HG03025 (cell line): Measurements from ENCODE around the gene PRRC2B.
"Not testable (repeated sequence)": the region's sequence is repeated elsewhere in the genome, so short reads cannot be mapped to it uniquely, and the experiment has no call there.

Source experiments
- ATAC-seq: cut with Tn5 transposase; IDR thresholded peaks from one replicate; pipeline ENCODE4 v1.9.1; 2021; ENCODE audit warnings: mild to moderate bottlenecking, moderate library complexity; ENCODE audit not compliant: unreplicated experiment, low FRiP score

PRRC2B gene

DNA sequence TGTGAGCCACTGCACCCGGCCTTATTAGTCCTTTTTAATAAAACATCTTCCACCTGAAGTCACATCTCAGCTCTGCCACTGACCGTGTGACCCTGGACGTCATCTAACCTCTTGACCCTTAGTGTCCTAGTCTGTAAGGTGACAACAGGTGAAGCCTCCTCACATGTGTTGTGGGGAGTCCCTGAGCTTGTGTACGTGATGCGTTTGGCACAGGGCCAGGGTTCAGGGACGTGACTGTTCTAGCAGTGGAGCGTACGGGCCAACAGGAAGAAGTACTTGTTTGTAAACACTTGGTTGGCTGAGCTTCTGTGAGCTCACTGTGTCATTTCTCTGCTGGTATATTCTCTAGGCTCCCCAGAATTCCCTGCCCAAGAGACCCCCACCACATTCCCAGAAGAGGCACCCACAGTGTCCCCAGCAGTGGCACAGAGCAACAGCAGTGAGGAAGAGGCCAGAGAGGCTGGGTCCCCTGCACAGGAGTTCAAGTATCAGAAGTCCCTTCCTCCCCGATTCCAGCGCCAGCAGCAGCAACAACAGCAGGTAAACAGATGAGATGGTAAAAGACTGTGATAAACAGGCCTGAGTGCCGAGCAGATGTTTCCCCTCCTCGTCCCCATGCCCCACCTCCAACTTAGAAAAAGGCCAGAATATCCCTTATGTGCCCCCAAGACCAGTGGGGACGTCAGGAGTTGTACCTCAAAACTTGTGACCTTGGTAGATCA lies 73.5 kb downstream of the PRRC2B start:
- no peak for ATAC-seq

GRCh38 chr9:131468031-131468430 lies 74.1 kb downstream of the PRRC2B start:
- no peak for ATAC-seq

DNA sequence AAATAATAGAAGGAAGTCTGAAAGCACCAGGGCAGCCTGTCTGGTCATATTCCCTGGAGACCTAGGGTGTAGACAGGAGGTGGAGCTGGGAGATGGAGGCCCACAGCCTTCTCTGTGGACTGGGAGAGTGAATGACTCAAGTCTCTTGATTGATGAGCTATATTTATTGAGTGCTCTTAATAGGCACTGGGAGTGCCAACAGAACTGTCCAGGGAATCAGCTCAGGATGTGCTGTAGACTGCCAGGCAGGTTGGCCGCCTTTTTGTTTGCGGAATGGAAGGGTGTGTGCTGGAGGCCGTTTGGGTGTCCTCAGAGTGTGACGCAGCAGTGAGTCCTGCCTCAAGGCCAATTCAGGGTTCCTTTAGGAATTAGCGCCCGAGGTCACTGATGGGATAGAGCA lies 75.5 kb downstream of the PRRC2B start:
- no peak for ATAC-seq

DNA sequence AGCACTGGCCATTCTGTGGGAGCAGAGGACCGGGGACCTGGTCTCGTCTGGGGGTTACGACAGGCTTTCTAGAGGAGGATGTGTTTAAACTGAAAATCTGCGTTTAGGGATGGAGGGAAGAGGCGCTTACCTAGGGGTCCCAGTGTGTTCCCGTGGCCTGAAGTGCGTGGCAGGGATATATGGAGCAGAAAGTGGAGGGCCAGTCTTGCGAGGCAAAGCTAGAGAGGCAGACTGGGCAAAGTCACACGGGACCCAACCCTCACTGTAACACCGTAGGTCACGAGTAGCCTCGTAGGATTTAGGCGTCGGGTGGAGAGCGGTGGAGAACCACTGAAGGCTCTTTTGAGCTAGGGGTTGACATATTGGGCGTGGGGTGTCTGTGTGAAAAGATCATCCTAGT lies 76.1 kb downstream of the PRRC2B start:
- no peak for ATAC-seq

DNA sequence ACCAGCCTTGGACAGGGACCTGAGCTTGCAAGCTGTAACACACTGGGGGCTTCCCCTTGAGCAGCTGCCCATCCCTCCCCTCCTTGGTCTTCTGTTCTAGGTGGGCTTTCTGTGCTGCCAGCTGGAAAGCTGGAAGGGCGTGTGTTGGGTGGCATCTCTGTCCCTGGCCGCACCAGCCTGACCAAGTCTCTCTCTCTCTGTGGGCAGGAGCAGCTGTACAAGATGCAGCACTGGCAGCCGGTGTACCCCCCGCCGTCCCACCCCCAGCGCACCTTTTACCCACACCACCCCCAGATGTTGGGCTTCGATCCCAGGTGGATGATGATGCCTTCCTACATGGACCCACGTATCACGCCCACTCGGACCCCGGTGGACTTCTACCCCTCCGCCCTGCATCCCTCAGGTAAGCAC lies 76.7 kb downstream of the PRRC2B start:
- no peak for ATAC-seq

- not testable (repeated sequence) for ATAC-seq
These were observed 78.2 kb downstream of the PRRC2B start for GRCh38 chr9:131472085-131472484.

- ATAC-seq: no peak
These were observed 79.5 kb downstream of the PRRC2B start for GRCh38 chr9:131473198-131473885.

DNA sequence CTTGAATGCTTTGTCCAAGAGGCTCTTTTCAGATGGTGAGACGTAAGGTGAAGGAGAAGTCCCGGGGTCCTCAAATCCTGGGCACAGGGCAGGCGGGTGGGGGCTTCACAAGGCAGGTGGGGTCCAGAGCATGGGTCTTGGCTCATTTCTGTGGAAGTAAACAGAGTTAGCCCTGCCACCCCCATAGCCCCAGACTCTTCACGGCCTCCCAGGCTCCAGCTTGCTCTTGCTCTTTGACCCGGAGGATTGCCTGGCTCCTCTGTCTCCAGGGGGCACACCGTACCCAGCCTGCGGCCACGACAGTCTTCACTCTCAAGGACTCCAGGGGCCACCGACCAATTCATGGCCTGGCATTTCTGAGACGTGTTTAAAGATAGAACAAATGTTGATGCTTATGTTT lies 80.0 kb downstream of the PRRC2B start:
- ATAC-seq: no peak

GRCh38 chr9:131474711-131475110 lies 80.8 kb downstream of the PRRC2B start:
- no peak for ATAC-seq

- ATAC-seq: no peak
These were observed 81.4 kb downstream of the PRRC2B start for GRCh38 chr9:131475111-131475955.

- ATAC-seq: no peak
These were observed 82.3 kb downstream of the PRRC2B start for GRCh38 chr9:131475956-131476776.

- no peak for ATAC-seq
These were observed 83.0 kb downstream of the PRRC2B start for GRCh38 chr9:131476777-131477345.

DNA sequence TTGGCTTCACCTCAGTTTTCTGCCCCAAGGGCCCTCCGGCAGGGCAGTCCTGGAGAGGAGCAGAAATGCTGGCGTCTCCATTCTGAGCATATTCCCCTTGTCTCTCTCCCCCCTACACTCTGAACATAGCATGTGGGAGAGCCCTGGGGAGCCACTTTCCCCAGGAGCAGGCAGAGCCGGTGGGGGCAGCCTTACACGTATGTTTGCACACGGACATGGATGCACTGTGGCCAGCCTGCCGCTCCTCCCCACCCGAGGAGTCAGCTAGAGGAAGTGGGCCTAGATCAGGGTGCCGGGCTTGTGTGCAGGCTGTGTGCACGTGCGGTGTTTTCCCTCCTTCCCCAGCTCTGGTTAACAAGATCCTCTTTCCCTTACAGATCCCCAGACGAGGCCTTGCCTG lies 83.5 kb downstream of the PRRC2B start:
- ATAC-seq: no peak

DNA sequence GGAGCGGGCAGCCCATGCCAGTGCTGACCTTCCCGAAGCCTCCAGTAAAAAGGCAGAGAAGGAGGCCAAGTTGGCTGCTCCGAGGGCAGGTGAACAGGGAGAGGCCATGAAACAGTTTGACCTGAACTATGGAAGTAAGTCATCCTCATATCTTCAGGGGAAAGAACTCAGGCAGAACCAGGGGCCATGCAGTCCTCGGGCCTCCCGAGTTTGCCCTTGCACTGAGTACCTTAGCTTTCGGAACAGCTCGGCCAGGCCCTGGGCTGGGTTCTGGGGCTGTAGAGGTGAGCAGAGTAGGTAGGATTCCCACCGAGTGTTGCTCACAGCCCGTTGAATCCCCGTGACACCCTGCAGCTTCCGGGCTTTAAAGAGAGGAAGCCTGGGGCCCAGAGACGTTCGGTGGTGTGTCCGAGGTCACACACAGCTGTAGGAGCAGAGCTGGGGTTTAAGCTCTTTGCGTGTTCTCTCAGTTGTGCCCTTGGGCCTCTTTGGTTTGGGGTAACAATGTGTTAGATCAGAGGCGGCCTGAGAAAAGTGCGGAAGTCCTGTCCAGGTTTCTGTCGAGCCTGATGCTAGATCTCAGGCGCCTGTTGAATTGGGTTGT lies 84.0 kb downstream of the PRRC2B start:
- ATAC-seq: no peak

GRCh38 chr9:131478421-131478868 lies 84.6 kb downstream of the PRRC2B start:
- no peak for ATAC-seq

- ATAC-seq: no peak
These were observed 85.0 kb downstream of the PRRC2B start for GRCh38 chr9:131478911-131479310.

DNA sequence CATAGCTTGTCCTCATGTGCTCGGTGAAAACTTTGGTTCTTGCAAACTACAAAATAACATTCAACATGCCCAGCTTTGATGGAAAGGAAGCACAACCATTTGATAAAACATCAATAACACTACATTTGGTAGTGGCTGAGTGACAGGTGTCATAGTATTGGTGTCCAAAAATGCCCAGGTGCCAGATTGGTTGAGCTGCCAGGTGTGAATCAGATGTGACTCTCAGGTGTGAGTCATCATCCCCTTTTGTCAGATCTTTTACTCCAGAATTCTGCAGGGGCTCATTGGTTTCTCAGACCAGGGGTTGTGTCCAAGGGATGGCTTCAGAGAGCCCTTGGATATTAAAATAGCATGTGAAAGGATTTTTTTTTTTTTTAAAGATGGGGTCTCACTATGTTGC lies 86.4 kb downstream of the PRRC2B start:
- no peak for ATAC-seq

GRCh38 chr9:131481441-131482342 lies 87.8 kb downstream of the PRRC2B start:
- ATAC-seq: no peak
